Measurements from ENCODE around the gene FIP1L1. TPM values are rescaled to one million over a fixed set of nuclear protein-coding genes. Genes with fewer than 3 reads are reported as not detected.

The FIP1L1 gene
- total RNA-seq, 1 experiment from 2014 or later, result 47.6 TPM

DNA sequence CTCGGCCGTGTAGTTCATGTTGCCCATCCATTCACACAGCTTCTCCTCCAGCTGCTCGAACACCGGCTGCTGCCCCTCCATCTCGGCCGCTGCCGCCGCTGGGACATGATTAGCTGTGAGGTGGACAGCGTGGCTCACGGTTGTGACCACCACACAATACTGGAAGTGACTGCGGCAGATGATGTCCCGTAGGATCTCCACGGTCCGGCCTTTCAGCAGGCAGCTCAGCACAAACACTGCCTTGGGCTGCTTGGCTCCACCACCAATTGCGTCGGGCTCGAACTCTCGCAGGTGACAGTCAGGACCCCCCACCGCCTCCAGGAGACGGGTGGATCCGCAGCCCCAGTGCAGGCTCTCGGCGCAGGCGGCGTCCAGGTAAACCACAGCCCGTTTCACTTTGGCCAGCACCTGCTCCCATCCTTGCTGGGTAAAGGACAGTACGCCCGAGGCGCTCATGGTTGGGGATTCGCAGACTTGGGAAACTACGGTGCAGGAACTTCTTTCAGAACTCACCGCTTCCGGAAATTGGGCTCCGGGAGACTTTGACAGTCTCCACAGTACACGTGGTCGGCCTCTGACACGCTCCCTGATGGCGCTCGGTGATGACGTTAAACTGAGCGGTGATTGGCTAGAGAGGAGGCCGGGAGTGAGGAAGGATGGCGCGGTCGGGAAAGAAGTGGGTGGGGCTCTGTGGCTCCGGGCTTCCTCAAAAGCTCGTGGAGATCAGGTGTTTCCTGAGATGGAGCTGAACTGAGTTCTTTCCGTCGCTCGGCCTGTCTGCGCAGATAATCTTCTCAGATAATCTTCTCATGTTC lies 11.7 kb upstream of the FIP1L1 start, which contains the start of gene SCFD2 (continued):
- TF ChIP-seq, protein P1, sequence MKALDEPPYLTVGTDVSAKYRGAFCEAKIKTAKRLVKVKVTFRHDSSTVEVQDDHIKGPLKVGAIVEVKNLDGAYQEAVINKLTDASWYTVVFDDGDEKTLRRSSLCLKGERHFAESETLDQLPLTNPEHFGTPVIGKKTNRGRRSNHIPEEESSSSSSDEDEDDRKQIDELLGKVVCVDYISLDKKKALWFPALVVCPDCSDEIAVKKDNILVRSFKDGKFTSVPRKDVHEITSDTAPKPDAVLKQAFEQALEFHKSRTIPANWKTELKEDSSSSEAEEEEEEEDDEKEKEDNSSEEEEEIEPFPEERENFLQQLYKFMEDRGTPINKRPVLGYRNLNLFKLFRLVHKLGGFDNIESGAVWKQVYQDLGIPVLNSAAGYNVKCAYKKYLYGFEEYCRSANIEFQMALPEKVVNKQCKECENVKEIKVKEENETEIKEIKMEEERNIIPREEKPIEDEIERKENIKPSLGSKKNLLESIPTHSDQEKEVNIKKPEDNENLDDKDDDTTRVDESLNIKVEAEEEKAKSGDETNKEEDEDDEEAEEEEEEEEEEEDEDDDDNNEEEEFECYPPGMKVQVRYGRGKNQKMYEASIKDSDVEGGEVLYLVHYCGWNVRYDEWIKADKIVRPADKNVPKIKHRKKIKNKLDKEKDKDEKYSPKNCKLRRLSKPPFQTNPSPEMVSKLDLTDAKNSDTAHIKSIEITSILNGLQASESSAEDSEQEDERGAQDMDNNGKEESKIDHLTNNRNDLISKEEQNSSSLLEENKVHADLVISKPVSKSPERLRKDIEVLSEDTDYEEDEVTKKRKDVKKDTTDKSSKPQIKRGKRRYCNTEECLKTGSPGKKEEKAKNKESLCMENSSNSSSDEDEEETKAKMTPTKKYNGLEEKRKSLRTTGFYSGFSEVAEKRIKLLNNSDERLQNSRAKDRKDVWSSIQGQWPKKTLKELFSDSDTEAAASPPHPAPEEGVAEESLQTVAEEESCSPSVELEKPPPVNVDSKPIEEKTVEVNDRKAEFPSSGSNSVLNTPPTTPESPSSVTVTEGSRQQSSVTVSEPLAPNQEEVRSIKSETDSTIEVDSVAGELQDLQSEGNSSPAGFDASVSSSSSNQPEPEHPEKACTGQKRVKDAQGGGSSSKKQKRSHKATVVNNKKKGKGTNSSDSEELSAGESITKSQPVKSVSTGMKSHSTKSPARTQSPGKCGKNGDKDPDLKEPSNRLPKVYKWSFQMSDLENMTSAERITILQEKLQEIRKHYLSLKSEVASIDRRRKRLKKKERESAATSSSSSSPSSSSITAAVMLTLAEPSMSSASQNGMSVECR (CRISPR knock-in tag; IDR thresholded peaks at IDR 0.05; ENCODE audit: borderline replicate concordance), result peak; percentile 94; the same call in 1 of the 2 replicates
- TF ChIP-seq ZNF219 (CRISPR knock-in tag; IDR thresholded peaks at IDR 0.05; ENCODE audit: borderline replicate concordance) (no peak), KAT7 (CRISPR knock-in tag; IDR thresholded peaks at IDR 0.05; ENCODE audit: borderline replicate concordance) (no peak), MXD4 (CRISPR knock-in tag; IDR thresholded peaks at IDR 0.05; ENCODE audit: borderline replicate concordance) (no peak), CREB1 (CRISPR knock-in tag; IDR thresholded peaks at IDR 0.05) (no peak), GABPB1 (CRISPR knock-in tag; IDR thresholded peaks at IDR 0.05) (0 out of 2 replicates have a peak, but pooled peaks have one; percentile 40), TCF7 (CRISPR knock-in tag; IDR thresholded peaks at IDR 0.05; ENCODE audit: low read depth) (no peak), NFATC4 (CRISPR knock-in tag; IDR thresholded peaks at IDR 0.05) (no peak), ZNF423 (CRISPR knock-in tag; IDR thresholded peaks at IDR 0.05) (no peak), JAZF1 (CRISPR knock-in tag; IDR thresholded peaks at IDR 0.05) (no peak), TP53 (CRISPR knock-in tag; IDR thresholded peaks at IDR 0.05) (no peak), RORB (CRISPR knock-in tag; IDR thresholded peaks at IDR 0.05) (no peak), FOXP1 (CRISPR knock-in tag; IDR thresholded peaks at IDR 0.05; ENCODE audit: borderline replicate concordance) (no peak), SMAD3 (CRISPR knock-in tag; IDR thresholded peaks at IDR 0.05; ENCODE audit: borderline replicate concordance) (no peak), ZNF138 (CRISPR knock-in tag; conservative IDR thresholded peaks at IDR 0.05) (no peak)
- TF ChIP-seq, protein P2, sequence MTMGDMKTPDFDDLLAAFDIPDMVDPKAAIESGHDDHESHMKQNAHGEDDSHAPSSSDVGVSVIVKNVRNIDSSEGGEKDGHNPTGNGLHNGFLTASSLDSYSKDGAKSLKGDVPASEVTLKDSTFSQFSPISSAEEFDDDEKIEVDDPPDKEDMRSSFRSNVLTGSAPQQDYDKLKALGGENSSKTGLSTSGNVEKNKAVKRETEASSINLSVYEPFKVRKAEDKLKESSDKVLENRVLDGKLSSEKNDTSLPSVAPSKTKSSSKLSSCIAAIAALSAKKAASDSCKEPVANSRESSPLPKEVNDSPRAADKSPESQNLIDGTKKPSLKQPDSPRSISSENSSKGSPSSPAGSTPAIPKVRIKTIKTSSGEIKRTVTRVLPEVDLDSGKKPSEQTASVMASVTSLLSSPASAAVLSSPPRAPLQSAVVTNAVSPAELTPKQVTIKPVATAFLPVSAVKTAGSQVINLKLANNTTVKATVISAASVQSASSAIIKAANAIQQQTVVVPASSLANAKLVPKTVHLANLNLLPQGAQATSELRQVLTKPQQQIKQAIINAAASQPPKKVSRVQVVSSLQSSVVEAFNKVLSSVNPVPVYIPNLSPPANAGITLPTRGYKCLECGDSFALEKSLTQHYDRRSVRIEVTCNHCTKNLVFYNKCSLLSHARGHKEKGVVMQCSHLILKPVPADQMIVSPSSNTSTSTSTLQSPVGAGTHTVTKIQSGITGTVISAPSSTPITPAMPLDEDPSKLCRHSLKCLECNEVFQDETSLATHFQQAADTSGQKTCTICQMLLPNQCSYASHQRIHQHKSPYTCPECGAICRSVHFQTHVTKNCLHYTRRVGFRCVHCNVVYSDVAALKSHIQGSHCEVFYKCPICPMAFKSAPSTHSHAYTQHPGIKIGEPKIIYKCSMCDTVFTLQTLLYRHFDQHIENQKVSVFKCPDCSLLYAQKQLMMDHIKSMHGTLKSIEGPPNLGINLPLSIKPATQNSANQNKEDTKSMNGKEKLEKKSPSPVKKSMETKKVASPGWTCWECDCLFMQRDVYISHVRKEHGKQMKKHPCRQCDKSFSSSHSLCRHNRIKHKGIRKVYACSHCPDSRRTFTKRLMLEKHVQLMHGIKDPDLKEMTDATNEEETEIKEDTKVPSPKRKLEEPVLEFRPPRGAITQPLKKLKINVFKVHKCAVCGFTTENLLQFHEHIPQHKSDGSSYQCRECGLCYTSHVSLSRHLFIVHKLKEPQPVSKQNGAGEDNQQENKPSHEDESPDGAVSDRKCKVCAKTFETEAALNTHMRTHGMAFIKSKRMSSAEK (CRISPR knock-in tag; IDR thresholded peaks at IDR 0.05; ENCODE audit: borderline replicate concordance), result no peak
- TF ChIP-seq, protein P3, sequence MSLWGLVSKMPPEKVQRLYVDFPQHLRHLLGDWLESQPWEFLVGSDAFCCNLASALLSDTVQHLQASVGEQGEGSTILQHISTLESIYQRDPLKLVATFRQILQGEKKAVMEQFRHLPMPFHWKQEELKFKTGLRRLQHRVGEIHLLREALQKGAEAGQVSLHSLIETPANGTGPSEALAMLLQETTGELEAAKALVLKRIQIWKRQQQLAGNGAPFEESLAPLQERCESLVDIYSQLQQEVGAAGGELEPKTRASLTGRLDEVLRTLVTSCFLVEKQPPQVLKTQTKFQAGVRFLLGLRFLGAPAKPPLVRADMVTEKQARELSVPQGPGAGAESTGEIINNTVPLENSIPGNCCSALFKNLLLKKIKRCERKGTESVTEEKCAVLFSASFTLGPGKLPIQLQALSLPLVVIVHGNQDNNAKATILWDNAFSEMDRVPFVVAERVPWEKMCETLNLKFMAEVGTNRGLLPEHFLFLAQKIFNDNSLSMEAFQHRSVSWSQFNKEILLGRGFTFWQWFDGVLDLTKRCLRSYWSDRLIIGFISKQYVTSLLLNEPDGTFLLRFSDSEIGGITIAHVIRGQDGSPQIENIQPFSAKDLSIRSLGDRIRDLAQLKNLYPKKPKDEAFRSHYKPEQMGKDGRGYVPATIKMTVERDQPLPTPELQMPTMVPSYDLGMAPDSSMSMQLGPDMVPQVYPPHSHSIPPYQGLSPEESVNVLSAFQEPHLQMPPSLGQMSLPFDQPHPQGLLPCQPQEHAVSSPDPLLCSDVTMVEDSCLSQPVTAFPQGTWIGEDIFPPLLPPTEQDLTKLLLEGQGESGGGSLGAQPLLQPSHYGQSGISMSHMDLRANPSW (CRISPR knock-in tag; conservative IDR thresholded peaks at IDR 0.05; ENCODE audit: low read depth), result no peak
- TF ChIP-seq, protein P4, sequence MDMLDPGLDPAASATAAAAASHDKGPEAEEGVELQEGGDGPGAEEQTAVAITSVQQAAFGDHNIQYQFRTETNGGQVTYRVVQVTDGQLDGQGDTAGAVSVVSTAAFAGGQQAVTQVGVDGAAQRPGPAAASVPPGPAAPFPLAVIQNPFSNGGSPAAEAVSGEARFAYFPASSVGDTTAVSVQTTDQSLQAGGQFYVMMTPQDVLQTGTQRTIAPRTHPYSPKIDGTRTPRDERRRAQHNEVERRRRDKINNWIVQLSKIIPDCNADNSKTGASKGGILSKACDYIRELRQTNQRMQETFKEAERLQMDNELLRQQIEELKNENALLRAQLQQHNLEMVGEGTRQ (CRISPR knock-in tag; IDR thresholded peaks at IDR 0.05), result peak; percentile 79
- TF ChIP-seq, protein P5, sequence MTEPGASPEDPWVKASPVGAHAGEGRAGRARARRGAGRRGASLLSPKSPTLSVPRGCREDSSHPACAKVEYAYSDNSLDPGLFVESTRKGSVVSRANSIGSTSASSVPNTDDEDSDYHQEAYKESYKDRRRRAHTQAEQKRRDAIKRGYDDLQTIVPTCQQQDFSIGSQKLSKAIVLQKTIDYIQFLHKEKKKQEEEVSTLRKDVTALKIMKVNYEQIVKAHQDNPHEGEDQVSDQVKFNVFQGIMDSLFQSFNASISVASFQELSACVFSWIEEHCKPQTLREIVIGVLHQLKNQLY (CRISPR knock-in tag; IDR thresholded peaks at IDR 0.05), result no peak
- TF ChIP-seq, protein P6, sequence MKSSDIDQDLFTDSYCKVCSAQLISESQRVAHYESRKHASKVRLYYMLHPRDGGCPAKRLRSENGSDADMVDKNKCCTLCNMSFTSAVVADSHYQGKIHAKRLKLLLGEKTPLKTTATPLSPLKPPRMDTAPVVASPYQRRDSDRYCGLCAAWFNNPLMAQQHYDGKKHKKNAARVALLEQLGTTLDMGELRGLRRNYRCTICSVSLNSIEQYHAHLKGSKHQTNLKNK (CRISPR knock-in tag; IDR thresholded peaks at IDR 0.05), result no peak
- TF ChIP-seq, protein P7, sequence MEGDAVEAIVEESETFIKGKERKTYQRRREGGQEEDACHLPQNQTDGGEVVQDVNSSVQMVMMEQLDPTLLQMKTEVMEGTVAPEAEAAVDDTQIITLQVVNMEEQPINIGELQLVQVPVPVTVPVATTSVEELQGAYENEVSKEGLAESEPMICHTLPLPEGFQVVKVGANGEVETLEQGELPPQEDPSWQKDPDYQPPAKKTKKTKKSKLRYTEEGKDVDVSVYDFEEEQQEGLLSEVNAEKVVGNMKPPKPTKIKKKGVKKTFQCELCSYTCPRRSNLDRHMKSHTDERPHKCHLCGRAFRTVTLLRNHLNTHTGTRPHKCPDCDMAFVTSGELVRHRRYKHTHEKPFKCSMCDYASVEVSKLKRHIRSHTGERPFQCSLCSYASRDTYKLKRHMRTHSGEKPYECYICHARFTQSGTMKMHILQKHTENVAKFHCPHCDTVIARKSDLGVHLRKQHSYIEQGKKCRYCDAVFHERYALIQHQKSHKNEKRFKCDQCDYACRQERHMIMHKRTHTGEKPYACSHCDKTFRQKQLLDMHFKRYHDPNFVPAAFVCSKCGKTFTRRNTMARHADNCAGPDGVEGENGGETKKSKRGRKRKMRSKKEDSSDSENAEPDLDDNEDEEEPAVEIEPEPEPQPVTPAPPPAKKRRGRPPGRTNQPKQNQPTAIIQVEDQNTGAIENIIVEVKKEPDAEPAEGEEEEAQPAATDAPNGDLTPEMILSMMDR (IDR thresholded peaks at IDR 0.05), result no peak
- TF ChIP-seq, protein P8, sequence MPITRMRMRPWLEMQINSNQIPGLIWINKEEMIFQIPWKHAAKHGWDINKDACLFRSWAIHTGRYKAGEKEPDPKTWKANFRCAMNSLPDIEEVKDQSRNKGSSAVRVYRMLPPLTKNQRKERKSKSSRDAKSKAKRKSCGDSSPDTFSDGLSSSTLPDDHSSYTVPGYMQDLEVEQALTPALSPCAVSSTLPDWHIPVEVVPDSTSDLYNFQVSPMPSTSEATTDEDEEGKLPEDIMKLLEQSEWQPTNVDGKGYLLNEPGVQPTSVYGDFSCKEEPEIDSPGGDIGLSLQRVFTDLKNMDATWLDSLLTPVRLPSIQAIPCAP (CRISPR knock-in tag; IDR thresholded peaks at IDR 0.05), result no peak

Measured in WTC11 (cell line).